Measurements from ENCODE around the gene CMIP. TPM values are rescaled to one million over a fixed set of nuclear protein-coding genes. Genes with fewer than 3 reads are reported as not detected.

Gene CMIP
- total RNA-seq, 1 experiment from 2014 or later: 53.6 TPM

GRCh38 chr16:81649561-81650184 is 205.1 kb downstream of the CMIP start:
- Mint-ChIP-seq H3K27me3 (ENCODE audit: insufficient read depth, unreplicated experiment) (no peaks in the 10 kb centered on the region), H3K9me3 (ENCODE audit: unreplicated experiment) (peaks cover 8% of the 10 kb centered on the region), H3K4me3 (ENCODE audit: unreplicated experiment) (no peak overlapping the region), H3K4me1 (ENCODE audit: insufficient read depth, unreplicated experiment) (peaks cover 35% of the 10 kb centered on the region), H3K27ac (ENCODE audit: low read depth, unreplicated experiment) (peak overlapping the region; percentile 38), H3K36me3 (ENCODE audit: insufficient read depth, unreplicated experiment) (peaks cover 22% of the 10 kb centered on the region)
- intact Hi-C loops (cut with micrococcal nuclease): no loop called here
- no peak for DNase-seq (ENCODE audit: unreplicated experiment)
- no TSS peak for BruUV-seq (replicated peaks)
- ChIA-PET CTCF (interaction anchor here (0.7 to 1.1 kb wide), 2 partner anchors 80 to 255 kb away, joined by 4 to 5 read pairs; no protein-coding TSS in a partner anchor), POLR2A (interaction anchor here (1.5 kb wide), 1 partner anchor 16 kb away, joined by 7 read pairs; no protein-coding TSS in a partner anchor)
- TF ChIP-seq CTCF (IDR thresholded peaks at IDR 0.05; ENCODE audit: unreplicated experiment): no peak

GRCh38 chr16:81650281-81650680 is 205.7 kb downstream of the CMIP start:
- H3K36me3 Mint-ChIP-seq (ENCODE audit: insufficient read depth, unreplicated experiment): peaks cover 26% of the 10 kb centered on the region
- H3K4me3 Mint-ChIP-seq (ENCODE audit: unreplicated experiment): no peak overlapping the region
- peaks cover 35% of the 10 kb centered on the region for H3K4me1 Mint-ChIP-seq (ENCODE audit: insufficient read depth, unreplicated experiment)
- ChIA-PET CTCF (interaction anchor here (0.7 to 1.1 kb wide), 2 partner anchors 80 to 256 kb away, joined by 3 to 5 read pairs; no protein-coding TSS in a partner anchor), POLR2A (no interaction called here)
- H3K27me3 Mint-ChIP-seq (ENCODE audit: insufficient read depth, unreplicated experiment): no peaks in the 10 kb centered on the region
- BruUV-seq (replicated peaks): no TSS peak
- peak overlapping the region; percentile 38 for H3K27ac Mint-ChIP-seq (ENCODE audit: low read depth, unreplicated experiment)
- peaks cover 8% of the 10 kb centered on the region for H3K9me3 Mint-ChIP-seq (ENCODE audit: unreplicated experiment)
- intact Hi-C loops (cut with micrococcal nuclease): no loop called here
- no peak for DNase-seq (ENCODE audit: unreplicated experiment)
- TF ChIP-seq CTCF (IDR thresholded peaks at IDR 0.05; ENCODE audit: unreplicated experiment): no peak

GRCh38 chr16:81650982-81651562 is 206.5 kb downstream of the CMIP start:
- Mint-ChIP-seq H3K4me3 (ENCODE audit: unreplicated experiment) (no peak overlapping the region), H3K36me3 (ENCODE audit: insufficient read depth, unreplicated experiment) (peaks cover 31% of the 10 kb centered on the region), H3K9me3 (ENCODE audit: unreplicated experiment) (peaks cover 2% of the 10 kb centered on the region), H3K4me1 (ENCODE audit: insufficient read depth, unreplicated experiment) (peaks cover 27% of the 10 kb centered on the region), H3K27me3 (ENCODE audit: insufficient read depth, unreplicated experiment) (no peaks in the 10 kb centered on the region), H3K27ac (ENCODE audit: low read depth, unreplicated experiment) (no peak overlapping the region)
- CTCF ChIA-PET: interaction anchor here (1.1 kb wide), 1 partner anchor 79 kb away, joined by 3 read pairs; no protein-coding TSS in a partner anchor
- intact Hi-C loops (cut with micrococcal nuclease): no loop called here
- DNase-seq (ENCODE audit: unreplicated experiment): no peak
- BruUV-seq (replicated peaks): no TSS peak
- POLR2A ChIA-PET: no interaction called here
- TF ChIP-seq CTCF (IDR thresholded peaks at IDR 0.05; ENCODE audit: unreplicated experiment): no peak

GRCh38 chr16:81651758-81652718 is 207.4 kb downstream of the CMIP start:
- no peak overlapping the region for H3K4me3 Mint-ChIP-seq (ENCODE audit: unreplicated experiment)
- H3K36me3 Mint-ChIP-seq (ENCODE audit: insufficient read depth, unreplicated experiment): peaks cover 31% of the 10 kb centered on the region
- intact Hi-C loops (cut with micrococcal nuclease): no loop called here
- ChIA-PET POLR2A (no interaction called here), CTCF (no interaction called here)
- peaks cover 17% of the 10 kb centered on the region for H3K4me1 Mint-ChIP-seq (ENCODE audit: insufficient read depth, unreplicated experiment)
- no peaks in the 10 kb centered on the region for H3K27me3 Mint-ChIP-seq (ENCODE audit: insufficient read depth, unreplicated experiment)
- no peak overlapping the region for H3K27ac Mint-ChIP-seq (ENCODE audit: low read depth, unreplicated experiment)
- BruUV-seq (replicated peaks): no TSS peak
- TF ChIP-seq CTCF (IDR thresholded peaks at IDR 0.05; ENCODE audit: unreplicated experiment): no peak
- DNase-seq (ENCODE audit: unreplicated experiment): no peak
- no peaks in the 10 kb centered on the region for H3K9me3 Mint-ChIP-seq (ENCODE audit: unreplicated experiment)
